Stimulated activated CD4-positive, alpha-beta T cell treated with anti-CD3 and anti-CD28 coated beads, Interleukin-2, amount 100 ng/mL, for 24 hours (primary cell): ENCODE measurements around the gene FHOD3.

Source experiments
- DNase-seq, 2 donors: peaks; one replicate each; pipeline ENCODE4 v3.0.0-alpha.2; 2020

Gene FHOD3

DNA sequence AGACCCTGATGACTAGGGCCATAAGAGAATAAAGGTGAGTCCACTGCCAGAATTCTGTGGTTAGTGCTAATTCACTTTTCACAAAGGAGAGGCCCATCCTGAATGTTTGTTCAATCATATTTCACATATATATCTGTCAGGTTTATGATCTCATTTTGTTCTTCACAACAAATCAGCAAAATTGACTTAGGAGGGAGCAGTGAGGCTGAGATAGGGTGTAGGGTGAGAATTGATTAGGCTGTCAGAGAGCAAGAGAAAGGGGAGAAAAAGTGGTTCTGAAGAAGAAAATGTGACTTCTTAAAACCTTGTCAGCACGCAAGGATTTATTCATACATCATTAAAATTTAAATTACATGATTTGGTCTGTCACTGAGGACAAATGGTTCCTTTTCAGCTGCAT is 117.7 kb downstream of the FHOD3 start:
- no peak for DNase-seq

DNA sequence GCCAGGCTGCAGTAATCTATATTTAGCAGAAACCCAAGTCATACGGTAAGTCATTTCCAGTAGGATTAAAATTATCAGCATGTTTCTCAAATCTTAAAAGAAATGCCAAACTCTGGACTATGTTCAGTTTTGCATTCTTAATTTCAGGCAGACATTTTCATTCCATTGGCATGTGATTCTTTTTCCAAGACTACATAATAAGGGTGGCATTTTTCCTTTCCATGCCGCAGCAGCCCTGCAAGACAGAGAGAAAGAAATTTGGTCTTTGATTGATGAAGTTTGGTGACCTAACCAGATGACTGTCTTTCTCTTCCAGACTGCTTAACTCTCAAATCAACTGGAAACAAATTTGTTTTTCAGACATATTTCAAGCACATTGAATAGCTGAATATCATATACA is 118.1 kb downstream of the FHOD3 start:
- DNase-seq = no peak

DNA sequence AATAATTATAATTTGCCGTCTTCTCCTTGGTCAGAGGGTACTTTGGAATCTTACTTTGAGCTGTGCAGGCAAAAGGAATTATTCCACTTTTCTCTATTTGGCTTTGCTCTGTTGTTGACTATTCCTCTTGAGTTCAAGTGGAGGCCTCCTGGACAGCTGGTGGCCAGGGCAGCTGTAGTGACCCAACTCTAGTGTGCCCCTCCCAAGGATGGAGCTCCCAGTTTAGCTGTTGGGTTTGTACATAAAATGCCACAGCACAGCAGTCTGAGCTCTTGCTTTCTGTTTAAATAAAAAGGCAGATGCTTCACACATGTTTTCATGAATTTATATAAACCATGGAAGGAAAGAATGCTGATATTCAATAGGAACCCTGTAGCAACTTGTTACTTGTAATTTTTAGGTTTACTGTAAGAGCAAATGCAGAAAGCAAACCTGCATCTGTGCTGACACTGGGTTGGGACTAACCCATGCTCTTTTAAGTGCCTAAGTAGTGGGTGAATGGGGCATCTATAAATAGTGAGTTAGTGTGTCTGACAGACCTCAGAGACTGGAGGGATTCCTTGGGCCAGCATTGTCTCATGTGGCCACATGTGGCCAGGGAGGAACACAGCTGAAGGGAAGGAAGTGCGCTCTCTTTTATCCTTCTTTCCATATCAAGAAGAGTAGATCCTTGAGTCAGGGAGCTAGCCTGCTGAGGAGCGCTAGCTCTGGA is 121.8 kb downstream of the FHOD3 start:
- no peak for DNase-seq

DNA sequence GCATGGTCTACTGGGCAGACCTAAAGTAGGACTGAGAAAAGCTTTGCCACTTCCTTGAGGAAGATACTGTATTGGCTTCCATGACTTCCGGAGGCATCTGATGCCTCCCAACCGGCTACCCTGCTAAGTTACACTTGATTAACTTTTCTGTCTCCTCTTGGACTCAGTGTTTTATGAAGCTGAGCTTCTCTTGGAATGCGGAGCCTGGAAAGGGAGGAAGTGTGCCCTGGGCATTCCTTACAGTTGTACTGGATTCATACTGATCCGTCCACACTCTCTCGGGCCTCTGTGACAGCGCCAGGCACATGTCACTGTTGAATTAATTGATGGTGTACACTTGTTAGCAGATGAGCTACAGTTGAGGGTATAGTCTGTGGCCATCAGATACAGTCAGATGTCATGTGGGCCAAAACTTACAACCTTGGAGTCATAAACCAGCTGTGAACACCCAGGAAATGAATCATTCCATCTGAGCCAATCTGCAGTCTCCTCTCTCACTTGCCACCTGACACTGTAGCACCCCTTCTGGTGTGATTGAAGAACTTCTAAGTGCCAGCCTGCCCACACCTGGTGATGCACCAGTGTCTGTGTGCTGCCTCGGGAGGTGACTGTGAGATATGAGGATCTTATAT is 122.5 kb downstream of the FHOD3 start:
- DNase-seq = peak in 1 of 2 donors; percentile 3

DNA sequence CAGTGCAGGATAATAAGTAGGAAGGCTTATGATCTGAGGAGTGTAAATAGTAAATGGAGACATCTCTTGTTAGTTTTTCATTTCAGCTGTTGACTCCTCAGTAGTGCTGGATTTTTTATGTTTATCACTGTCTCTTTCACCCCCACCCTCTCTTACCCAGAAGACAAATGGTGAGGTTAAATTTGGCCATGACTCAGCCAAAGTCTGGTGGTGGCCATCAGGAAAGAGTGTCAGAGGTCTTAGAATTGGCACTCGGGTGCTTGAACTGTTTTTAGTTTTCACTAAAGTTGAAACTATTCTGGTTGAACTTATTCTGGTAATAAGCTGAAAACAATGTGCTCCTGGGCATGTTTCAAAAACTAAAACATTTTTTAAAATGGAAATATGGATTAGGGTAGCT is 123.3 kb downstream of the FHOD3 start:
- DNase-seq = no peak

DNA sequence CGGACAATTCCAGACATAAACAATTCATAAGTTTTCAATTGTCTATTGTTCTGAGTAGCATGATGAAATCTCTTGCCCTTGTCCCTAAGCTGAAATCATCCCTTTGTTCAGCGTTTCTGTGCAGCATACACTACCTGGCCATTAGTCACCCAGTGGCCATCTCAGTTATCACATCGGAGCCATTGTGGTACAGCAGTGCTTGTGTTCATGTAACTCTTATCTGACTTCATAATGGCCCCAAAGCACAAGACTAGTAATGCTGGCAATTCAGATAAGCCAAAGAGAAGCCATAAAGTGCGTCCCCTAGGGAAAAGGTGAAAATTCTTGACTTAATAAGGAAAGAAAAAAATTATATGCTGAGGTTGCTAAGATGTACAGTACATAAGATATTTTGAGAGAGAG is 127.2 kb downstream of the FHOD3 start:
- no peak for DNase-seq

DNA sequence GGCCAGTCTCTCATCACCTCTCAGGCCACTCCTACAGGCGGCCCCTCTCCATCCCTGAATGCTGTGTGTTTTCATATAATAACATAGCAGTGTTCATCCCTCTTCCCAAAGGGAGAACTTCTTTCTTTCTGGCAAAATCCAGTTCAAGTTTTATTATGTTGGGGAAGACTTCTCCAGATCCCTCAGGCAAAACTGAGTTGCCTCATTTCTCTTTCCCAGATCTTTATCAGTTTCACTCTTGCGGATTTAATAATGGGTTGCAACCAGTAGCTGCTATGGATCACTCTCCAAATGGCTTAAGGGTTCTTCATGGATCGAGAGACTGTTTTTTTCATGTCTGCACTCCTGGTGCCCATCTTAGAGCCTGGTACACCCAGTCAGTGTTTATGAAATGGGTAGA is 129.9 kb downstream of the FHOD3 start:
- DNase-seq = no peak

DNA sequence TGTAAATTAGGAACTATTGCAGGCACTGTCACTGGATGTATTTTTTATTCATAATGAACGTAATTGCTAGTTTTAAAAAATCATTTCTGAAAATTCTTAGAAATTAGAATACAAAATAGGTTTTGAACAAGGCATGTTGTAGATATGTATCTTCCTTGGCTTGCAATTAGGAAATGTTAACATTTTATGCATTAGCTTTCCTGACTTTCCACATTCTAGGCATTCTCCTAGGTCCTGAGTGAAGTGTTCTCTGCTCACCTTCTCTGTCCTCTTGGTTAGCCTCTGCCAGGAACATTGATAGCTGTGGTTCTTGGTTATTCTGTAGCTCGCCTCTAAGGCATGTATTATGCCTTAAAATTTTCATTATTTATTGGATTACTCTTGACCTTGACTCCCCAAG is 130.3 kb downstream of the FHOD3 start:
- DNase-seq = no peak

DNA sequence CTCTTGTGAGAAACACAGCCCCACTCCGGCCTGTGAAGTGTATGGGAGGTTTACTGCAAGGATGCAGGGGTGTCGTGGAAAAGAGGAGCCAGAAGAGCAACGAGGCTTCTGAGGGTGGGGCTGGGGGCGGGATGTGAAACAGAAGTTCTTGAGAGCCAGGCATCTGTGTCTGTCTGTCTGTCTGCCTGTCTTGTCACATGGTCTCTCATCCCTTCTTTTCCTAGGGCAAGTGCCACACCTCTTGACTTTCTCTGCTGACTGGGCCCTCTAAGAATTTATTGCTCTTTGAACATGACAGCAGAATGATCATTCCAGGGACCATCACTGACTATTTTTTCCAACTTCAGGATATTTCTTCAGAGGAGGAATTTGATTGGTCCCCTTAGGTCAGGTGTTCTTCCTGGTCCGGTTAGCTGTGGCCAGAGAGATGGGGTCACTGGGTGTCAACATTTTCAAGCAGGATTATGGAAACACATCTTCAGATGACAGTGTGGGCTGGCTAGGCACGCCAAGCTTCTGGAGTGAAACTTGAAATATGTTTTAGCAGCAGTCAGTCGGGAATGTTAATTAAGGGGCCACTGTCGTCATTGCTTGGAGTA is 131.0 kb downstream of the FHOD3 start:
- DNase-seq = no peak

DNA sequence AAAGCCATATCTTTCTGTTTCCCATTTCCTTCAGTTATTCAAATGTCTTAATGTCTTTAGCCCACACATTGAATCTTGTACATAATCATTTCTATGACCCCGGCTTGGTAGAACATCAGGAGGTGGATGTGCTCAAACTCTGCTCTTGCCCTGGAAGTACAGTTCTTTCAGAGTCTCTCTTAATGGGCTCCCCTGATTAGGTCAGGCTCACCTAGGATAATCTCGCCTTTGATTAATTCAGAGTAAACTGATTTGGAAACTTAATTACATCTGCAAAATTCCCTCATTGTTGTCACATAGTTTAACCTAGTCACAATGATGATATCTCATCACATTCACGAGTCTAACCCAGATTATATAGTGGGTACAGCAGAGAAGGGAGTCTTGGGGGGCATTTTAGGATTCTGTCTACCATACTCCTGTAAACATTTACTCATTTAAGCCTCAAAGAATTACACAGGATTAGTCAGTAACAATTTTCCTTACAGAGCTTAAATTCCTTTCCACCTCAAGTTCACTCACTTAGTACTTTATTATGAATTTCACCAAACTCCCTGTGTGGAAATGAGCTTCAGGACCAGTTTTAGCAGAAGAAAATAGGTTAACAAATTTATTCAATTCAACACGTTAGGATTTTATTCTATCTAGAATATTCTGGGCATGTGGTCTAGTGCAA is 135.5 kb downstream of the FHOD3 start:
- DNase-seq = no peak

DNA sequence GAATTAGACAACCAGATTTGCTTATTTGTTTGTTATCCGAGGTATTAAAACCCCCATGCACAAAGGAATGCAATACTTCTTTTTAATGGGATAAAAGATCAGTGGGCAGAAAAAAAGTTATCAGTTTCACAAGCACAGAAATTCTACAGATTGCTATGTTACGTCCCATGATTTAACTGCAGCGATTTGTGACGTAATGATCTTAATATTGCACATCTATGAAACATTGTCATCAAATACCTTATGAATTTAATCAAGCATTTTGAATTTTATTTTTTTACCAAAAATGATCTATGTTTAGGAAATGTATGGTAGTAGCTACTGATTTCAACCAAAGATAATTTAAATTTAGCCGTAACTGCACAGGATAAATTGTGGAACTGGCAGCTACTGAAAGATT is 138.9 kb downstream of the FHOD3 start:
- no peak for DNase-seq

DNA sequence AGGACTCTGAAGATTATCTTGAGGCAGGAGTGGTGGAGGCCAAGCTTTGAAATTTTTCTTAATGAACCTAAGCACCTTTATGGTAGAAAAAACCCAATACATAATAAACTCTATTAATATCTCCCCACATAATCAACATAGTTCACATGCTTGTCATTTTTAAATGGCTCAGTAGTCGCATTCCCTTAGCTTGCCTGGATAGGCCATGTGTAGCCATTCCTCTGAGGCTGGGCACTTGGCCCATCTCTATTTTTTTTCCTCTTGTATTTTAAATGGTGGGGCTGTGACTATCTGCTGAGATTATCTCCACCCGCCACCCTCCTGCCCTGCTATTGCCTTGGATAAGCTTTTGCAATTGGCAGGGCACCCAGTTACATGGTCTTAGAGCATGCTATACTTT is 143.1 kb downstream of the FHOD3 start:
- DNase-seq = no peak

DNA sequence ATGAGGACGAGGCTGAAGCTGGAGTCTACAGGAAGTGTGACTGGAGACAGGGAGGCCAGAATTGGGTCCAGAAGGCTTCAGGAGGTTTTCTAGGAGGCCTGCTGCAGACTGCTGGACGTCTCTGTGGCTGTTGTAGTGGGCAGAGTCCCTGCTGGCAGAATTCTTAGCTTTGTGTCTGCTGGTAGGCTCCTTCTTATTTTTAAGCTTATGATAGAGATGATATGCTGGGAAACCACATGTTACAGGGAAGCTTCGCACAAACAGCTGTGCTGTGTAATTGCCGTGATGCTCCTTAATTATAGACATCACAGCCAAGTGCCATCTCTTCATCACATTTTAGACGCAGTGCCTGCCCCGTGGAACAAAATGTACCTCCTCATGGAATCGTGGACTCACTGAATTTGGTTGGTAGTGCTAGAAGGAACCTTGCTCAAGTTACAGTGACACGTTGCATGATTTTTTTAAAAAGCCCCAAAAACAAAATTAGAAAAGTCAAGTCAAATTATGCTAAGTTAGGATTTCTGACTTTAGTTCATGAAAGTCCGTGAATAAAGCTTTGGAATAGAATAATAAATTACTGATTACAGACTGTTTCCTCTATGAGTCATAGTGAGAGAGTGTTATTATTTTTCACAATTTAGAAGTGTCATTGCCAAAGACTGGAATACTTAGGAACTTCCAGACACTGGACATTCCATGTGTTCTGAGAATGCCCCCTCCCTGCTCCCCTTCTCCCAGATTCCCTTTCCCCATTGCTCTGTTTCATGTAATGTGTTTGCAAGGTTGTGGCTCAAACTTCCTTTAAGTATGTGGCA is 144.1 kb downstream of the FHOD3 start:
- DNase-seq = no peak

DNA sequence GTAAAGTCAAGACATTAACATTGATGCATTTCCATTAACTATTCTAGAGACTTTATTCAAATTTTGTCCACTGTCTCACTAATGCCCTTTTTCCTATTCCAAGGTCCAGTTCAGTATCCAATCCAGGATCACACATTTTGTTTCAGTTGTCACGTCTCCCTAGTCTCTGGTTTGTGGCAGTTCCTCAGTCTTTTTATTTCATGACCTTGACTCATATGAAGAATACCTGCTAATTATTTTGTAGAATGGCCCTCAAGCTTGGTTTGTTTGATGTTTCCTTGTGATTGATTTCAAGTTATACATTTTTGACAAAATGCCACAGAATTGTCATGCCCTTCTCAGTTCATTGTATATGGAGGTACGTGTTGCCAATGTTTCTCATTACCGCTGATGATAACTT is 145.2 kb downstream of the FHOD3 start:
- DNase-seq = no peak

DNA sequence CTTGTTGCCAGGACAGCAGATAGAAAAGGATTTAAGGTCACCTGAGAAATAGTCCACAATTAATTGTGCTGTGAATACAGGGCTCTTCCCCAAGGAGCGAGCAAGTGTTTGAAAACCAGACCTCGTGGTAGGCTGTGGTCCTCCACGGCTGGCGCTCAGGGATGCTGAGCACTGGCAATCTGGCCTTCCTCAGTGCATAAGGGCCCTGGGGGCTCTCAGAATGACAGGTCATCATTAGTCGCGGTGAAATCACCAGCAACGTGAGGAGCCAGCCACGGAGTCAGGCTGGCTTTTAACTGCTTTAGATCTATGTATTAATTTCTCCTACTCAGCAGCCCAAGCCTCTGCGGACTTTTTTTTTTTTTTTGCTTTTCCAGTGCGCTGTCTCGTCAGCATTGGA is 148.5 kb downstream of the FHOD3 start:
- DNase-seq = no peak

DNA sequence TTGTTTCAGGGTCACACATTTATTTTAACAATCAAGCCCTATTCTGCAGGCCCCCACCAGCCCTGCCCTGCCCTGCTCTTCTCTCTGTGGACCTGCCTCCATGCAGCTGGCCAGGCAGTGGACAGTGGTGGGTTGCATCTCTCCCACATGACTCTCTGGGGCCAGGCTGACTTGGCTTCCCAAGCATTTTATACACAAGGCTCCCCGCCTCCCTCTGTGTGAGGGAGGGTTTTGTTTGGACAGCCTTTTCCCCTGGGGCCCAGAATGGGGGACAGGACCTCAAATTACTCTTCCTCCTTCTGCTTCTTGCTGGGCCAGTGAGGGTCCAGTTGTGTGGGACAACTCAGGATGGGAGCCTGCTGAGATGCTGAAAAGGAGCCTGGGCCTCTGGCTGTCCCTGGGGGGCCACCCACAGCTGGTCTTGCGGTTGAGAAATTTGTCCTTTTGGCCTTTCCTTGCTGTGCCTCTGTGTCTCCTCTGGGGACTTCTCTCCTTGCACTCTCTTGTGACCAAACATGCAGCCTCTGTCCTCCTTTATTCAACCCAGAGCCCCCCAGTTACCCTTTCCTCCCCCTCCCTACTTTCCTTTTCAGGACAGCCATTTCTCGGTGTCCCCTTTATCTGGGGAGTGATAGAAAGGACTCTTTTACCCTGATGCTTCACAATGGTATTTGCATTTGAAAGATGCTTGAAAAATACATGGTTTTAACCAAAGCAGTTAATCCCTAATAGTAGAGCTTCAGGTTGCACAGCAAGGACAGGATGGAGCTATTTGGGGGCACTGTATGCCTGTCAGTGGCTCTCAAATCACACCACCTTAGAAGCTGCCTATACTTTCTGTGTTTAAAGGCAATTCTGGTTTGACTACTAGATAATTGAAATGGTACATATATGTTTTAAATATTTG is 151.1 kb downstream of the FHOD3 start:
- DNase-seq = no peak

DNA sequence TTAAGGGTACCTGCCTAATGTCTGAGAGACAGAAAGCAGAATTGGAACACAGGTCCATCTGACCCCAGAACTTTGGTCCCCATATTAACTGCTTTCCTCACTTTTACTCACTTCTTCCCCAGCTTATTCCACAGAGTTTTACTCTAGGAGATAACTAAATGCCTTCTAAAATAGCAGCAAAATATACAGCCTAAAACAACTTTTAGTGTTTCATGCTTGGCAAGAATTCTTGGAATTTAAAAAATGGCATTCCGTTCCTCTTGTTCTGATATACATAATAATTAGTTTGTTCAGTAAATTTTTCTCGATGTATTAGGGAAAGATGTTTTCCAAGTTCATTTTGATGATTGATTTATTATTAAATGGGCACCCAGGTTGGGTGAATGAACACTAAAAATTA is 151.9 kb downstream of the FHOD3 start:
- no peak for DNase-seq

DNA sequence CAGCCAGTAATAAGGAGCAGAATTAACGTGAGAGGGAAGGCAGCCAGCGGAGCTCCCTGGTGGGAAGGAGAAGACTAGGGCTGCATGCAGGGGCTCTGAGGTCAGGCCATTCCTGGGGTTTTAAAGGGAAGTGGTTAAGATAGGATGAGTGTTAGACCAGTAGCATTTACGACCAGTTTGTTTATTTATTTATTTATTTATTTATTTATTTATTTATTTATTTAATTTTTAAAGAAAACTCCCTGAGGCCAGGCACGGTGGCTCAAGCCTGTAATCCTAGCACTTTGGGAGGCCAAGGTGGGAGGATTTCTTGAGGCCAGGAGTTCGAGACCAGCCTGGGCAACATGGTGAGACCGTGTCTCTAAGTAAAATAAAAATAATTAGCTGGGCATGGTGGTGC is 152.8 kb downstream of the FHOD3 start:
- DNase-seq = no peak

DNA sequence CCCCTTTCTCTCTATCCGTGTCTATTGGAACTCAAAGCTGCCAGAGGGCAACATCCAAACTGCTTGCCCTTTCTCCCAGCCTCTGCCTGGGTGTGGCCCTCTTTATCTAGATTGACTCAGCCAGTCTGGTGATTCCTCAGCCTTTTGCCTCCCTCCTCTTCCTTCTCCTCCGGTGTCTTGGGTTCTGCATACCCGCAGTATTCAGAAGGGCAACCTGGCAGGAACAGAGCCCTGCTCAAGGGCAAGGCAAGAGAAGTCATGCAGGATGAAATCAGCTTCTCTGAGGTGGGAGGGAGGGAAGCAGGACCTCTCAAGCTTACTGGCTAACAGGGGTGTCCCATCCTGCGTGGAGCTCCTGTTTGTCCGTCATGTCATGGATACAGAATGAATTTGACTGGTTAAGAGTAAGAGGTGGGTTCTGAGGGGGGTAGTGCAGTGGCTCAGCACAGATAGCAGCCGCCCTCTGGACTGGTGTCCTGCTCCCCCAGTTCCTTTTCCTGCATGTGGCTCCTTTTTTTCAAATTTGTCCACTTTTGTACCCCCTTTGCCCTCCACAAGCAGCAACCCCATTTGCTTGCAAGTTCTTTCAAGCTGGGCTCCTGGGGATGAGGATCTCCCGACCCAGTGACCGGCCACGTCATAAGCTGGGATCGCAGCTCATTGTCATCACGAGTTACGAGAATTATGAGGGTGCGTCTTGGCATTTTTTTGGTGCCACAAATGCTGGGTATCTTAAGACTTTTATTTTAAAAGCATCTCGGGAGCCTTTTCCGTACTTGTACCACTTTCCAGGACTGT is 154.1 kb downstream of the FHOD3 start:
- no peak for DNase-seq

DNA sequence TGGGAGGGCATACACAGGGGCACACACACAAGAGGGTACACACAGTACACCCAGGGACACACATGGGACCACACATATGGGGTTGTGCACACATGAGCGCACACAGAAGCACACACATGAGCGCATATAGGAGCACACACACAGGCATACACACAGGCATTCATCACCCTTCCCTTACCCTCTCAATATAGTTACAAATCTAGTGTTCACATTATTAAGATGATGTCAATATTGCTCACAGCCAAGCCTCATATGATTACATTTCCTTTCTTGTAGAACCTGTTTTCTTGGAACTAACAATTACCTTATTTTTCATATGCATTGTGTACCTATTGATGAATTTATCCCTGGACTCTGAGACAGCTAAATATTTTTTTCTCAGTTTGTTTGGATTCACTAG is 156.7 kb downstream of the FHOD3 start:
- no peak for DNase-seq

DNA sequence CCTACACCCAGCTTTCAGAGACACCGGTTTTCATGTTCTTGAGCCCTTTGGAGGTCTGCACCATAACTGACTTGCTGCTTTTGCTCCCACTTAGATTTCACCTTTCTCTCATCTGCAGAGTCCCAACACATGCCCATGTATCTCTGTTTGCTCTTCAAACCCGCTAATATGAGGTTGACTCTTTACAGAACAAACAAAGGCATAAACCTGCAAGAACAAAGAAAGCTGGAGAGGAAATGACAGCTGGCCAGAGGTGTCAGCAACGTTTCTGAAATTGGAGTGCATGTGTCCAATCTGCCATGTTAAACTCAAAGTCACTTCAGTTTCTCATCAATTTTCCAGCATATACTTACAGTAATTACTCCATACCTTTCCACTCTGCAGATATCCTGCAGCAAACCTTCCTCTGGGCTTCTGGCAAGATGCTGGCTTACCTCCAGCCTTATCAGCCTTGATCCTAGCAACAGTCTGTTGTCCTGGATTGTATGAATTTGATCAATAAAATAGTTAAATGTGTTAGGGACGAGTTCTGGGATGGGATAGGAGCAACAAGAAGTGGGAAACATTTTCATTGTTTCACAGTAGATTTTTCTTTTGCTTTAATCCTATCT is 157.4 kb downstream of the FHOD3 start:
- no peak for DNase-seq
